SK-N-SH treated with all-trans-retinoic acid at 6 μM for 48 hours (cell line): ENCODE data around the gene ANKRD18A.

ENCODE experiments used
- ATAC-seq: fragments of 200-7000 bp; cut with Tn5 transposase; 3 replicates; pipeline ENCODE4 v1.9.1; 2020; ENCODE audit warnings: mild to moderate bottlenecking, moderate library complexity
- ARNTL ChIP-seq: fragments of 450-650 bp; formaldehyde crosslinking; IDR thresholded peaks from 2 replicates; pipeline ENCODE4 v1.5.0; 2020; ENCODE audit warnings: low read depth, mild to moderate bottlenecking, moderate library complexity, borderline replicate concordance
- BACH2 ChIP-seq: fragments of 250-450 bp; sonication (Bioruptor Pico); IDR thresholded peaks from 2 replicates; pipeline ENCODE4 v1.9.0; 2021; ENCODE audit warnings: mild to moderate bottlenecking, borderline replicate concordance
- CREB5 ChIP-seq: fragments of 250-450 bp; sonication (Bioruptor Pico); IDR thresholded peaks from 2 replicates; pipeline ENCODE4 v1.5.1; 2020; ENCODE audit warnings: low read depth, mild to moderate bottlenecking, moderate library complexity
- CSRNP3 ChIP-seq: fragments of 250-450 bp; sonication (Bioruptor Pico); IDR thresholded peaks from 2 replicates; pipeline ENCODE4 v1.5.1; 2021; ENCODE audit warnings: mild to moderate bottlenecking, moderate library complexity
- ESRRG ChIP-seq: fragments of 250-450 bp; sonication (Bioruptor Pico); IDR thresholded peaks from 2 replicates; pipeline ENCODE4 v1.6.1; 2021; ENCODE audit warnings: mild to moderate bottlenecking
- GLIS3 ChIP-seq: fragments of 250-450 bp; sonication (Bioruptor Pico); IDR thresholded peaks from 2 replicates; pipeline ENCODE4 v1.5.0; 2020; ENCODE audit warnings: mild to moderate bottlenecking, moderate library complexity
- ISL1 ChIP-seq: fragments of 250-450 bp; sonication (Bioruptor Pico); IDR thresholded peaks from 2 replicates; pipeline ENCODE4 v2.1.2; 2022; ENCODE audit warnings: mild to moderate bottlenecking, moderate library complexity
- OSR1 ChIP-seq: fragments of 250-450 bp; sonication (Bioruptor Pico); IDR thresholded peaks from 2 replicates; pipeline ENCODE4 v1.8.0; 2022; ENCODE audit warnings: moderate library complexity, mild to moderate bottlenecking, inconsistent platforms
- PATZ1 ChIP-seq: fragments of 250-450 bp; sonication (Bioruptor Pico); IDR thresholded peaks from 2 replicates; pipeline ENCODE4 v1.8.0; 2020; ENCODE audit warnings: mild to moderate bottlenecking, moderate library complexity, borderline replicate concordance
- POU6F1 ChIP-seq: fragments of 250-450 bp; sonication (Bioruptor Pico); IDR thresholded peaks from 2 replicates; pipeline ENCODE4 v1.8.0; 2021; ENCODE audit warnings: low read depth, mild to moderate bottlenecking, moderate library complexity, borderline replicate concordance
- RARB ChIP-seq: fragments of 250-450 bp; sonication (Bioruptor Pico); IDR thresholded peaks from 2 replicates; pipeline ENCODE4 v1.8.0; 2021; ENCODE audit warnings: mild to moderate bottlenecking, moderate library complexity
- TCF4 ChIP-seq: fragments of 250-450 bp; sonication (Bioruptor Pico); IDR thresholded peaks from 2 replicates; pipeline ENCODE4 v1.8.0; 2021; ENCODE audit warnings: mild to moderate bottlenecking, moderate library complexity, borderline replicate concordance
- TSHZ2 ChIP-seq: fragments of 250-450 bp; sonication (Bioruptor Pico); IDR thresholded peaks from 2 replicates; pipeline ENCODE4 v1.5.0; 2020; ENCODE audit warnings: mild to moderate bottlenecking, moderate library complexity
- ZC3H10 ChIP-seq: fragments of 250-450 bp; sonication (Bioruptor Pico); IDR thresholded peaks from 2 replicates; pipeline ENCODE4 v1.5.1; 2021; ENCODE audit warnings: mild to moderate bottlenecking, moderate library complexity
- ZFP30 ChIP-seq: fragments of 450-650 bp; formaldehyde crosslinking; IDR thresholded peaks from 2 replicates; pipeline ENCODE4 v1.5.0; 2022; ENCODE audit warnings: mild to moderate bottlenecking, moderate library complexity
- ZNF565 ChIP-seq: fragments of 450-650 bp; formaldehyde crosslinking; conservative IDR thresholded peaks from 2 replicates; pipeline ENCODE4 v1.5.0; 2020; ENCODE audit warnings: low read depth, mild to moderate bottlenecking, moderate library complexity
- ZNF70 ChIP-seq: fragments of 450-650 bp; formaldehyde crosslinking; IDR thresholded peaks from 2 replicates; pipeline ENCODE4 v1.5.0; 2020; ENCODE audit warnings: mild to moderate bottlenecking, moderate library complexity

ANKRD18A gene

GRCh38 chr9:38651400-38652042, 31.1 kb upstream of the ANKRD18A start:
- TF ChIP-seq OSR1 (CRISPR knock-in tag), result no peak
- TF ChIP-seq BACH2 (CRISPR knock-in tag), result no peak
- no peak for TF ChIP-seq POU6F1 (CRISPR knock-in tag)
- TF ChIP-seq ZFP30, result no peak
- no peak for ATAC-seq

GRCh38 chr9:38650564-38650963, 30.2 kb upstream of the ANKRD18A start:
- ATAC-seq, result no peak
- TF ChIP-seq RARB, result no peak
- no peak for TF ChIP-seq TSHZ2 (CRISPR knock-in tag)
- TF ChIP-seq ZNF70 (CRISPR knock-in tag), result no peak
- no peak for TF ChIP-seq CSRNP3 (CRISPR knock-in tag)
- no peak for TF ChIP-seq PATZ1
- TF ChIP-seq CREB5 (CRISPR knock-in tag), result no peak
- TF ChIP-seq ZC3H10 (CRISPR knock-in tag), result no peak
- TF ChIP-seq, all 23 proteins: peak for 0

GRCh38 chr9:38649731-38650363, 29.5 kb upstream of the ANKRD18A start:
- no peak for ATAC-seq
- TF ChIP-seq ISL1 (CRISPR knock-in tag) (no peak), RARB (no peak), GLIS3 (CRISPR knock-in tag) (no peak), ZC3H10 (CRISPR knock-in tag) (no peak), ESRRG (CRISPR knock-in tag) (no peak), ZNF565 (no peak), POU6F1 (CRISPR knock-in tag) (no peak), TCF4 (CRISPR knock-in tag) (no peak), ARNTL (CRISPR knock-in tag) (no peak)
